ENCODE results near the gene LNX2. TPM values are rescaled to one million over a fixed set of nuclear protein-coding genes. Genes with fewer than 3 reads are reported as not detected.

LNX2 gene
- total RNA-seq, 2 experiments from 2014 or later = 5.8 to 6.4 TPM

- H3K27me3 Mint-ChIP-seq (ENCODE audit: low read depth) = no peaks in the 10 kb centered on the region
- peaks cover 2% of the 10 kb centered on the region for H3K36me3 Mint-ChIP-seq (ENCODE audit: low read depth)
- H3K9me3 Mint-ChIP-seq = no peaks in the 10 kb centered on the region
- intact Hi-C loops (cut with micrococcal nuclease) = no loop called here
- H3K4me1 Mint-ChIP-seq (ENCODE audit: low read depth) = peaks cover 8% of the 10 kb centered on the region
- DNase-seq = no peak
- no peak overlapping the region for H3K27ac Mint-ChIP-seq
- CTCF ChIA-PET = interaction anchor here (0.7 kb wide), 1 partner anchor 13 kb away, joined by 3 read pairs; no protein-coding TSS in a partner anchor
- no peak overlapping the region for H3K4me3 Mint-ChIP-seq
These were observed 20.3 kb downstream of the LNX2 start for GRCh38 chr13:27599845-27600553.

- peaks cover under 1% of the 10 kb centered on the region for H3K36me3 Mint-ChIP-seq (ENCODE audit: low read depth)
- CTCF ChIA-PET = no interaction called here
- H3K4me3 Mint-ChIP-seq = no peak overlapping the region
- DNase-seq = no peak
- no peak overlapping the region for H3K27ac Mint-ChIP-seq
- H3K4me1 Mint-ChIP-seq (ENCODE audit: low read depth) = peaks cover 8% of the 10 kb centered on the region
- no peaks in the 10 kb centered on the region for H3K27me3 Mint-ChIP-seq (ENCODE audit: low read depth)
- intact Hi-C loops (cut with micrococcal nuclease) = no loop called here
- H3K9me3 Mint-ChIP-seq = no peaks in the 10 kb centered on the region
These were observed 21.2 kb downstream of the LNX2 start for GRCh38 chr13:27599096-27599495.

- intact Hi-C loops (cut with micrococcal nuclease) = no loop called here
- H3K36me3 Mint-ChIP-seq (ENCODE audit: low read depth) = no peaks in the 10 kb centered on the region
- peaks cover 4% of the 10 kb centered on the region for H3K4me1 Mint-ChIP-seq (ENCODE audit: low read depth)
- H3K27me3 Mint-ChIP-seq (ENCODE audit: low read depth) = no peaks in the 10 kb centered on the region
- no peak overlapping the region for H3K27ac Mint-ChIP-seq
- CTCF ChIA-PET = no interaction called here
- DNase-seq = no peak
- no peak overlapping the region for H3K4me3 Mint-ChIP-seq
- H3K9me3 Mint-ChIP-seq = no peaks in the 10 kb centered on the region
These were observed 25.1 kb downstream of the LNX2 start for GRCh38 chr13:27595055-27595811.

DNA sequence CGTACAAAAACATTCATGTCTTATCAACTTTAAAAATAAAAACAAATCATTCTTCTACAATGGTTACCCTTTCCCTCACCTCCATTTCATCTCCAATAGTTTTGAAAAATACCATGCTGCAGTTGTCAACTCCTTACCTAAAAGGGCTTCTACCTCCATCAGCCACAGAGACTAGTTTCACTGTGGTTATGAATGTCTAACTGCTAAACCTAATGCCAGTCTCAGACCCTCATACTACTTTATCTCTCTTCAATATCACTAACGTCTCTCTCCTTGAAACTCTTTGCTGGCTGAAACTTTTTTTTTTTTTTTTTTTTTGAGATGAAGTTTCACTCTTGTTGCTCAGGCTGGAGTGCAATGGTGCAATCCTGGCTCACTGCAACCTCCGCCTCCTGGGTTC is 27.1 kb downstream of the LNX2 start:
- Mint-ChIP-seq H3K9me3 (peaks cover 2% of the 10 kb centered on the region), H3K4me1 (ENCODE audit: low read depth) (no peaks in the 10 kb centered on the region), H3K27ac (no peak overlapping the region), H3K27me3 (ENCODE audit: low read depth) (no peaks in the 10 kb centered on the region), H3K36me3 (ENCODE audit: low read depth) (no peaks in the 10 kb centered on the region), H3K4me3 (no peak overlapping the region)
- CTCF ChIA-PET = interaction anchor here (0.7 kb wide), 1 partner anchor 334 kb away, joined by 6 read pairs; no protein-coding TSS in a partner anchor
- no peak for DNase-seq
- intact Hi-C loops (cut with micrococcal nuclease) = no loop called here

GRCh38 chr13:27592865-27593264 is 27.5 kb downstream of the LNX2 start:
- H3K36me3 Mint-ChIP-seq (ENCODE audit: low read depth) = no peaks in the 10 kb centered on the region
- no peaks in the 10 kb centered on the region for H3K27me3 Mint-ChIP-seq (ENCODE audit: low read depth)
- no peak for DNase-seq
- CTCF ChIA-PET = interaction anchor here (0.7 kb wide), 1 partner anchor 334 kb away, joined by 6 read pairs; no protein-coding TSS in a partner anchor
- intact Hi-C loops (cut with micrococcal nuclease) = no loop called here
- no peak overlapping the region for H3K27ac Mint-ChIP-seq
- H3K4me1 Mint-ChIP-seq (ENCODE audit: low read depth) = peaks cover 2% of the 10 kb centered on the region
- H3K4me3 Mint-ChIP-seq = no peak overlapping the region
- peaks cover 3% of the 10 kb centered on the region for H3K9me3 Mint-ChIP-seq

DNA sequence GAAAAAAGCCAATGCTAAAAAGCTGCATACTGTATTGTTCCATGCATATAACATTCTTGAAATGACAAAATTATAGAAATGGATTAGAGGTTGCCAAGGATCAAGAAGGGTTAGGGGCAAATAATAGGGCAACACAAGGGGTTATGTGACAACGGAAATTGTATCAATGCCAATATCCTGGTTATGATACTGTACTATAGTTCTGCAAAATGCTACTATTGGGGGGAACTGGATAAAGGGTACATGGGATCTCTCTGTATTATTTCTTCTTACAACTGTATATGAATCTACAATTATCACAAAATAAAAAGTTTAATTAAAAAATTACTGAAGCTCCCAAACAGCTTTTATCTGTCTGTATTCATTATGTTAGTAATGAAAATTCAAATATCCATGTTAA is 31.9 kb downstream of the LNX2 start:
- intact Hi-C loops (cut with micrococcal nuclease) = no loop called here
- CTCF ChIA-PET = interaction anchor here (0.5 kb wide), 1 partner anchor 77 kb away, joined by 3 read pairs; no protein-coding TSS in a partner anchor
- Mint-ChIP-seq H3K27me3 (ENCODE audit: low read depth) (no peaks in the 10 kb centered on the region), H3K27ac (no peak overlapping the region), H3K9me3 (peaks cover 3% of the 10 kb centered on the region), H3K4me1 (ENCODE audit: low read depth) (peaks cover 17% of the 10 kb centered on the region), H3K4me3 (no peak overlapping the region), H3K36me3 (ENCODE audit: low read depth) (no peaks in the 10 kb centered on the region)
- no peak for DNase-seq

GRCh38 chr13:27587095-27587746 is 33.1 kb downstream of the LNX2 start:
- CTCF ChIA-PET = interaction anchor here (0.7 kb wide), 1 partner anchor 155 kb away, joined by 4 read pairs; no protein-coding TSS in a partner anchor
- Mint-ChIP-seq H3K27me3 (ENCODE audit: low read depth) (no peaks in the 10 kb centered on the region), H3K4me1 (ENCODE audit: low read depth) (peaks cover 23% of the 10 kb centered on the region), H3K27ac (no peak overlapping the region), H3K9me3 (peaks cover 3% of the 10 kb centered on the region), H3K36me3 (ENCODE audit: low read depth) (no peaks in the 10 kb centered on the region), H3K4me3 (no peak overlapping the region)
- intact Hi-C loops (cut with micrococcal nuclease) = no loop called here
- no peak for DNase-seq

DNA sequence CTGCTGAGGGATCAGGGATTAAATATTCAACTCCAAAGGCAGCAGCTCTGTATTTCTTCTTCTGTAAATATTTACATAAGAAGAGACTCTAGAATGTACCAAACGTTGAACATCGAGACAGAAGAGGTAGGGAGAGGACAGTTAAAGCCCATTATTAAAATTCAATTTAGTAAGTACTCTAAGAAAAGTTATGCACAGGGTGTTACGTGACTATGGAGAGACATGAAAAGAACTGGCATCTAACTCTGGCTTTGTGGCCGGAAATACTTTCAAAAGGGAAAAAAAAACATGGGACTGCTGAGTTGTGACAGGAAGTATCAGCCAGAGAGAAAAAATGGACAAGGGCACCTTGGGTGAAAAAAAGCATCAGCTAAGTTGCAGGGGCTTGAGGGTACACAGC is 36.7 kb downstream of the LNX2 start:
- H3K27ac Mint-ChIP-seq = no peak overlapping the region
- CTCF ChIA-PET = no interaction called here
- intact Hi-C loops (cut with micrococcal nuclease) = no loop called here
- H3K27me3 Mint-ChIP-seq (ENCODE audit: low read depth) = no peaks in the 10 kb centered on the region
- H3K4me3 Mint-ChIP-seq = no peak overlapping the region
- no peak for DNase-seq
- H3K4me1 Mint-ChIP-seq (ENCODE audit: low read depth) = peaks cover 23% of the 10 kb centered on the region
- peaks cover 3% of the 10 kb centered on the region for H3K9me3 Mint-ChIP-seq
- peaks cover 4% of the 10 kb centered on the region for H3K36me3 Mint-ChIP-seq (ENCODE audit: low read depth)

GRCh38 chr13:27578121-27579030 is 42.0 kb downstream of the LNX2 start:
- DNase-seq = no peak
- no peaks in the 10 kb centered on the region for H3K9me3 Mint-ChIP-seq
- H3K36me3 Mint-ChIP-seq (ENCODE audit: low read depth) = peaks cover 14% of the 10 kb centered on the region
- H3K4me3 Mint-ChIP-seq = no peak overlapping the region
- no peak overlapping the region for H3K27ac Mint-ChIP-seq
- H3K4me1 Mint-ChIP-seq (ENCODE audit: low read depth) = peaks cover 5% of the 10 kb centered on the region
- CTCF ChIA-PET = no interaction called here
- intact Hi-C loops (cut with micrococcal nuclease) = loop anchor here (5.0 kb wide), 1 partner anchor 44 kb away; the partner anchor contains the start of genes LNX2 and POLR1D
- no peaks in the 10 kb centered on the region for H3K27me3 Mint-ChIP-seq (ENCODE audit: low read depth)

DNA sequence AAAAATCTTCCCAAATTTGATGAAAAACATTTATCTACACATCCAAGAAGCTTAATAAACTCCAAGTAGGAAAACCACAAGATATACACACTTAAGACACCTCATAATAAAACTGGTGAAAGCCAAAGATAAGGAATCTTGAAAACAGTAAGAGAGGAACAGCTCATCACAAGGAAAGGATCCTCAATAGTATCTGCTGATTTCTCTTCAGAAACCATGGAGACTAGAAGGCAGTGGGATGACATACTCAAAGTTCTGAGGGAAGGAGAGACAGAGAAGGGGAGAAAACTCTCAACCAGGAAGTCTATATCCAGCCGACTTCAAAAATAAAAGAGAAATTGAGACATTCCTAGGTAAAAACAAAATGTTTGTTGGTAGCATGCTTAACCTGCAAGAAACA is 45.7 kb downstream of the LNX2 start:
- peaks cover 11% of the 10 kb centered on the region for H3K36me3 Mint-ChIP-seq (ENCODE audit: low read depth)
- intact Hi-C loops (cut with micrococcal nuclease) = loop anchor here (5.0 kb wide), 1 partner anchor 48 kb away; the partner anchor contains the start of genes LNX2 and POLR1D
- no peaks in the 10 kb centered on the region for H3K9me3 Mint-ChIP-seq
- H3K4me1 Mint-ChIP-seq (ENCODE audit: low read depth) = peaks cover 2% of the 10 kb centered on the region
- no peak for DNase-seq
- H3K4me3 Mint-ChIP-seq = no peak overlapping the region
- no peaks in the 10 kb centered on the region for H3K27me3 Mint-ChIP-seq (ENCODE audit: low read depth)
- no peak overlapping the region for H3K27ac Mint-ChIP-seq
- CTCF ChIA-PET = no interaction called here

- H3K36me3 Mint-ChIP-seq (ENCODE audit: low read depth) = peaks cover 12% of the 10 kb centered on the region
- intact Hi-C loops (cut with micrococcal nuclease) = no loop called here
- DNase-seq = no peak
- H3K4me1 Mint-ChIP-seq (ENCODE audit: low read depth) = peaks cover 2% of the 10 kb centered on the region
- no peak overlapping the region for H3K27ac Mint-ChIP-seq
- CTCF ChIA-PET = interaction anchor here (0.6 to 0.7 kb wide), 2 partner anchors 22 to 144 kb away, joined by 3 read pairs; no protein-coding TSS in a partner anchor
- H3K9me3 Mint-ChIP-seq = no peaks in the 10 kb centered on the region
- no peak overlapping the region for H3K4me3 Mint-ChIP-seq
- H3K27me3 Mint-ChIP-seq (ENCODE audit: low read depth) = no peaks in the 10 kb centered on the region
These were observed 47.1 kb downstream of the LNX2 start for GRCh38 chr13:27573265-27573664.
